ENCODE results near the gene GRIK2. TPM values are rescaled to one million over a fixed set of nuclear protein-coding genes. Genes with fewer than 3 reads are reported as not detected.

The GRIK2 gene
- total RNA-seq, 1 experiment from 2014 or later = 0.70 TPM

- no peak overlapping the region for H4K8ac ChIP-seq (replicated peaks; ENCODE audit: insufficient read length, low read depth, low read length)
- no peak overlapping the region for H3K4me3 Mint-ChIP-seq
- H3K9ac ChIP-seq (ENCODE audit: extremely low read depth, insufficient read length, low read length) = no peak overlapping the region
- H3K9me3 ChIP-seq (ENCODE audit: control insufficient read depth, low read depth, low read length) = no peaks in the 10 kb centered on the region
- no peak overlapping the region for H2BK12ac ChIP-seq (ENCODE audit: insufficient read length, low read depth, low read length)
- no peak overlapping the region for H3K27ac ChIP-seq (ENCODE audit: insufficient read length, low read depth, low read length)
- no peaks in the 10 kb centered on the region for H3K23me2 ChIP-seq (ENCODE audit: insufficient read length, low read depth, low read length, poor library complexity, severe bottlenecking)
- H3K18ac ChIP-seq (ENCODE audit: insufficient read length, low read depth, low read length) = no peak overlapping the region
- H2AK5ac ChIP-seq (ENCODE audit: insufficient read length, low read length) = no peak overlapping the region
- no peak overlapping the region for H3K4ac ChIP-seq (ENCODE audit: low read depth, low read length)
- no peak overlapping the region for H2BK120ac ChIP-seq (ENCODE audit: low read depth, low read length, poor library complexity, severe bottlenecking)
- H2AFZ ChIP-seq (ENCODE audit: low read length) = no peak overlapping the region
- no peaks in the 10 kb centered on the region for H3K27me3 Mint-ChIP-seq (ENCODE audit: low read depth)
- H3K27me3 ChIP-seq (ENCODE audit: insufficient read depth, low read length) = no peaks in the 10 kb centered on the region
- H3K4me2 ChIP-seq (ENCODE audit: insufficient read depth, insufficient read length, low read length) = no peak overlapping the region
- no peak overlapping the region for H3K14ac ChIP-seq (ENCODE audit: insufficient read depth, low read length)
- H3K79me2 ChIP-seq (ENCODE audit: insufficient read depth, low read length) = no peaks in the 10 kb centered on the region
- H3K56ac ChIP-seq (ENCODE audit: insufficient read length, low read depth, low read length) = no peak overlapping the region
- TF ChIP-seq, protein P1, sequence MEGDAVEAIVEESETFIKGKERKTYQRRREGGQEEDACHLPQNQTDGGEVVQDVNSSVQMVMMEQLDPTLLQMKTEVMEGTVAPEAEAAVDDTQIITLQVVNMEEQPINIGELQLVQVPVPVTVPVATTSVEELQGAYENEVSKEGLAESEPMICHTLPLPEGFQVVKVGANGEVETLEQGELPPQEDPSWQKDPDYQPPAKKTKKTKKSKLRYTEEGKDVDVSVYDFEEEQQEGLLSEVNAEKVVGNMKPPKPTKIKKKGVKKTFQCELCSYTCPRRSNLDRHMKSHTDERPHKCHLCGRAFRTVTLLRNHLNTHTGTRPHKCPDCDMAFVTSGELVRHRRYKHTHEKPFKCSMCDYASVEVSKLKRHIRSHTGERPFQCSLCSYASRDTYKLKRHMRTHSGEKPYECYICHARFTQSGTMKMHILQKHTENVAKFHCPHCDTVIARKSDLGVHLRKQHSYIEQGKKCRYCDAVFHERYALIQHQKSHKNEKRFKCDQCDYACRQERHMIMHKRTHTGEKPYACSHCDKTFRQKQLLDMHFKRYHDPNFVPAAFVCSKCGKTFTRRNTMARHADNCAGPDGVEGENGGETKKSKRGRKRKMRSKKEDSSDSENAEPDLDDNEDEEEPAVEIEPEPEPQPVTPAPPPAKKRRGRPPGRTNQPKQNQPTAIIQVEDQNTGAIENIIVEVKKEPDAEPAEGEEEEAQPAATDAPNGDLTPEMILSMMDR (conservative IDR thresholded peaks at IDR 0.05) = no peak
- no peak overlapping the region for H4K5ac ChIP-seq (ENCODE audit: insufficient read length, low read depth, low read length)
- H3K79me1 ChIP-seq (ENCODE audit: insufficient read depth, low read depth, low read length, poor library complexity, severe bottlenecking) = no peaks in the 10 kb centered on the region
- no peaks in the 10 kb centered on the region for H4K20me1 ChIP-seq (ENCODE audit: control insufficient read depth, insufficient read depth, insufficient read length)
- DNase-seq = no peak
- no peaks in the 10 kb centered on the region for H3K9me3 Mint-ChIP-seq
- no peak overlapping the region for H3K27ac Mint-ChIP-seq
- no peak overlapping the region for H3K23ac ChIP-seq (ENCODE audit: insufficient read length, low read depth, low read length)
- no peak overlapping the region for H2BK5ac ChIP-seq (ENCODE audit: insufficient read length, low read length)
- H2BK15ac ChIP-seq (ENCODE audit: low read depth, low read length) = no peak overlapping the region
- no peak overlapping the region for H2BK20ac ChIP-seq (ENCODE audit: low read depth, low read length, poor library complexity, severe bottlenecking)
- no peak overlapping the region for H3T11ph ChIP-seq (ENCODE audit: low read length)
- no peaks in the 10 kb centered on the region; the same call in 1 of the 2 replicates for H3K4me1 ChIP-seq (ENCODE audit: insufficient read depth, low read length)
- H3K4me1 Mint-ChIP-seq = peaks cover 5% of the 10 kb centered on the region in 2 experiments; a peak in 3 of 4 replicates
- no peak overlapping the region for H4K91ac ChIP-seq (ENCODE audit: insufficient read length, low read depth, low read length)
- H3K36me3 Mint-ChIP-seq (ENCODE audit: insufficient read depth in 1 of 3, low read depth in 3 of 3) = no peaks in the 10 kb centered on the region
Measured at GRCh38 chr6:101413773-101414172, 20.3 kb downstream of the GRIK2 start.

Data from H9 (cell line).